SIG-M5 (cell line): ENCODE results near the gene UBR1.
"Not testable (repeated sequence)": the region's sequence is repeated elsewhere in the genome, so short reads cannot be mapped to it uniquely, and the experiment has no call there.

Source experiments
- DNase-seq: peaks from one replicate; lab custom pipeline; 2025; lab: John Stamatoyannopoulos, UW

The UBR1 gene

DNA sequence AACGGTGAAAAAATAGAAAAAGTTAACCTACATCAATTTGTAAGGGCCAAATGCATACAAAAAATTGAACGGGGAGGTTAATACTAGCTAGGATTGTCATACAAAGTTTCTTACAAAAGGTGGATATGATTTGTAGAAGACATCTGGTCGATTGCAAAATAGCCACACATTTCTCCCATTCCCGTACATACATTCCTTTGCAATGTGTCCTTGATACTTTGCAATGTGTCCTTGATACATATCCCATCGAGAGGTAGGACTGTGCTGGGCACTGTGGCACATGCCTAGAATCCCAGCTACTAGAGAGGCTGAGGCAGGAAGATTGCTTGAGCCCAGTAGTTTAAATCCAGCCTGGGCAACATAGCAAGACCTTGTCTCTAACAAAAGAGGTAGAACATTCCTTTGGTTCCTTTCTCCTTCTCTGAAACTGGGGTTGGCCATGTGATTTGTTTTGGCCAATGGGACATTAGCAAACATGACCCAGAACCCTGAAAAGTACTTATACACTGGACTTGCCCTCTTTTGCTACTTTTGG is 194.7 kb downstream of the UBR1 start:
- no peak for DNase-seq

DNA sequence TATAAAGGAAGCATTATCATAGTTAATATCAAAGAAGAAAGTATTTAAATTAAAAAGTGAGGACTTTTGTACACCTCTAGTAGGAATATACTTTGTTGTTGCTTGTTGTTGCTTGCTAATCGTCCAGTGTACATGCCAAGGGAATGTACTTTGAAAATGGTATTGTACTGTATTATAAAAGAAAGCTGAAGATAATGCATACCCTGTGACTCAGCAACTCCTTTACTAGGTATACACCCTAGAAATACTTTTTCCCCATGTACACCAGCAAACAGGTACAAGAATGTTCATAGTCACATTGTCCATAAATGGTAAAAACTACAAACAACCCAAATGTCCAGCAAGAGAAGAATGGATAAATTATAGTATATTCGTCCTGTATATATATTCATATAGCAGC is 197.3 kb downstream of the UBR1 start:
- DNase-seq = no peak

DNA sequence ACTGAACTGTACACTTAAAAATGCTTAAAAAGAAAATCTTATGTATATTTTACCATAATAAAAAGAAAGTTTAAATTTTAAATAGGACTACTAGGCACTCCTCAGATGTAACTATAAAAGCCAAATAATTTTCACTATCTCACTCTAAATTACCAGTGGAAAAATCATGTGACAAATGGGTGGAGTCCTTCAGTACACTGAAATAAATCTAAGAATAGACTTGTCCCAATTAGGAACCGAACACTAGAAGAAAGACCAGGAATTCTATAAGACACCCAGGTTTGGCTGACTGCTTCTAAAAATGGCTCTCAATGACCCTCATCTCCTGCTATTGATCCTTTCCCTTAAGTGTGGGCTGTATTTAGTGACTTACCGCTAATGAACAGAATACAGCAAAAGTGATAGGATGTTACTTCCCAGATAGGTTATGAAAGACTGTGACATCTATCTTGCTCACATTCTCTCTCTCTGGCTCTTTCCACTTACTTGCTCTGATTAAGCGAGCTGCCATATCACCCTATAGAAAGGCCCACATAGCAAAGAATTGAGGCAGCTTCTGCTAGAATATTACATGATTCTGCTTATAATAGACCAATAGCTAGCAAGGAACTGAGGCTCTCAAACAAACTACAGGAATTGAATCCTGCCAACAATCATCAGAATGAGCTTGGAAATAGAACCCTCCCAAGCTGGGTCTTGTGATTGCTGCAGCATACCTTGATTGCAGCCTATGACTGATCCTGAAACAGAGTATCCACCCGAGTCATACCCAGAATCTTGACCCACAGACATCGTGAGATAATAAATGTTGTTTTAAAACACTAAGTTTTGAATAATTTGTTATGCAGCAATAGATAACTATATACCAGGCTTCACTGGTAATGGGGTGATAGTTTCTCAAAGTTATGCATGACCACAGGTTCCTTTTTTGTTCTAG is 202.2 kb downstream of the UBR1 start:
- DNase-seq = no peak

DNA sequence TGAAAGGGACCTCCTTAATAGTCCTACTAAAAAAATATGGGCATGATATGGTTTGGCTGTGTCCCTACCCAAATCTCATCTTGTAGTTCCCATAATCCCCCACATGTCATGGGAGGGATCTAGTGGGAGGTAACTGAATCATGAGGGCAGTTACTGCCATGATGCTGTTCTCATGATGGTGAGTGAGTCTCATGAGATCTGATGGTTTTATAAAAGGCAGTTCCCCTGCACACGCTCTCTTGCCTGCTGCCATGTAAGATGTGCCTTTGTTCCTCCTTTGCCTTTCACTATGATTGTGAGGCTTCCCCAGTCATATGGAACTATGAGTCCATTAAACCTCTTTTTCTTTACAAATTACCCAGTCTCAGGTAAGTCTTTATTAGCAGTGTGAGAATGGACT is 211.9 kb downstream of the UBR1 start:
- not testable (repeated sequence) for DNase-seq
